ENCODE measurements around the gene AGO4. TPM values are rescaled to one million over a fixed set of nuclear protein-coding genes. Genes with fewer than 3 reads are reported as not detected.

Gene AGO4
- total RNA-seq, 1 experiment from 2014 or later, result 12.8 TPM

DNA sequence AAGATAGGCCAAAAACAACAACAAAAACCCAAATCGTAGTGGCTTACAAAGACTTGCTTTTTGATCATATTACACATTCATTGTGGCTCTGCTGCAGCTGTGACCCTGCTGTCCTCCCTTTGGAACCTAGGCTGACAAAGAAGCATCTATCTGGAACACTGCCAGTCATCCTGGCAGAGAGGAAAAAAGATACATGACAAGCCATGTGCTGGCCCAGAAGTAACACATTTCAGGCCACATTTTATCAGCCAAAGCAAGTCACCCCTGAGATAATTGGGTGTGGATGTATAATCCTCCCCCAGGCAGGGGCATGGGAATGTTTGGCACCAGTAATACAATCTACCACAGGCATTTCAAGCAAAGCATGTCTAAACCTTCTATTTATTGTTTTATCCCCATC is 38.0 kb downstream of the AGO4 start:
- H3K4me2 ChIP-seq (ENCODE audit: insufficient read depth, insufficient read length, low read length), result no peak overlapping the region
- H3K14ac ChIP-seq (ENCODE audit: insufficient read depth, low read length), result no peak overlapping the region
- H2BK5ac ChIP-seq (ENCODE audit: insufficient read length, low read length), result no peak overlapping the region
- no peak overlapping the region for H3K9ac ChIP-seq (ENCODE audit: extremely low read depth, insufficient read length, low read length)
- H3K27ac ChIP-seq (ENCODE audit: insufficient read length, low read depth, low read length), result no peak overlapping the region
- no peak overlapping the region for H2AFZ ChIP-seq (ENCODE audit: low read length)
- no peak overlapping the region for H3K4ac ChIP-seq (ENCODE audit: low read depth, low read length)
- no peak overlapping the region for H3K23ac ChIP-seq (ENCODE audit: insufficient read length, low read depth, low read length)
- no peaks in the 10 kb centered on the region for H3K79me2 ChIP-seq (ENCODE audit: insufficient read depth, low read length)
- no peak overlapping the region for H2BK15ac ChIP-seq (ENCODE audit: low read depth, low read length)
- H3T11ph ChIP-seq (ENCODE audit: low read length), result no peak overlapping the region
- H3K23me2 ChIP-seq (ENCODE audit: insufficient read length, low read depth, low read length, poor library complexity, severe bottlenecking), result no peaks in the 10 kb centered on the region
- H3K56ac ChIP-seq (ENCODE audit: insufficient read length, low read depth, low read length), result no peak overlapping the region
- H2BK120ac ChIP-seq (ENCODE audit: low read depth, low read length, poor library complexity, severe bottlenecking), result no peak overlapping the region
- H4K5ac ChIP-seq (ENCODE audit: insufficient read length, low read depth, low read length), result no peak overlapping the region
- no peaks in the 10 kb centered on the region for H3K79me1 ChIP-seq (ENCODE audit: insufficient read depth, low read depth, low read length, poor library complexity, severe bottlenecking)
- no peaks in the 10 kb centered on the region for H3K9me3 Mint-ChIP-seq
- no peak overlapping the region for H2AK5ac ChIP-seq (ENCODE audit: insufficient read length, low read length)
- no peak overlapping the region for H3K18ac ChIP-seq (ENCODE audit: insufficient read length, low read depth, low read length)
- peaks cover 4 to 36% (median 31%) of the 10 kb centered on the region in 3 experiments; a peak in 6 of 7 replicates for H3K36me3 Mint-ChIP-seq (ENCODE audit: insufficient read depth in 1 of 3, low read depth in 3 of 3)
- no peak overlapping the region for H2BK20ac ChIP-seq (ENCODE audit: low read depth, low read length, poor library complexity, severe bottlenecking)
- no peaks in the 10 kb centered on the region for H3K27me3 ChIP-seq (ENCODE audit: insufficient read depth, low read length)
- DNase-seq, result no peak
- 0 out of 7 replicates have a peak overlapping the region, but pooled peaks of 1 of the 3 experiments have one; percentile 46 for H3K27ac Mint-ChIP-seq
- no peak overlapping the region for H4K91ac ChIP-seq (ENCODE audit: insufficient read length, low read depth, low read length)
- no peak overlapping the region for H2BK12ac ChIP-seq (ENCODE audit: insufficient read length, low read depth, low read length)
- H3K4me1 ChIP-seq (ENCODE audit: insufficient read depth, low read length), result no peaks in the 10 kb centered on the region; the same call in 1 of the 2 replicates
- H4K8ac ChIP-seq (replicated peaks; ENCODE audit: insufficient read length, low read depth, low read length), result no peak overlapping the region
- H3K27me3 Mint-ChIP-seq (ENCODE audit: low read depth), result no peaks in the 10 kb centered on the region
- peaks cover 6 to 8% of the 10 kb centered on the region in 2 experiments; a peak in 2 of 4 replicates for H3K4me1 Mint-ChIP-seq
- H3K4me3 Mint-ChIP-seq, result no peak overlapping the region
- H4K20me1 ChIP-seq (ENCODE audit: control insufficient read depth, insufficient read depth, insufficient read length), result no peaks in the 10 kb centered on the region
- H3K9me3 ChIP-seq (ENCODE audit: control insufficient read depth, low read depth, low read length), result no peaks in the 10 kb centered on the region
- no peak for TF ChIP-seq CTCF (conservative IDR thresholded peaks at IDR 0.05)
- WGBS (ENCODE audit: extremely low coverage, insufficient read length, low lambda C conversion rate), result no CpG with 5 or more reads among the region's 1 CpG

Data from H9 (cell line).